ENCODE results near the gene BRIP1.

BRIP1 gene

DNA sequence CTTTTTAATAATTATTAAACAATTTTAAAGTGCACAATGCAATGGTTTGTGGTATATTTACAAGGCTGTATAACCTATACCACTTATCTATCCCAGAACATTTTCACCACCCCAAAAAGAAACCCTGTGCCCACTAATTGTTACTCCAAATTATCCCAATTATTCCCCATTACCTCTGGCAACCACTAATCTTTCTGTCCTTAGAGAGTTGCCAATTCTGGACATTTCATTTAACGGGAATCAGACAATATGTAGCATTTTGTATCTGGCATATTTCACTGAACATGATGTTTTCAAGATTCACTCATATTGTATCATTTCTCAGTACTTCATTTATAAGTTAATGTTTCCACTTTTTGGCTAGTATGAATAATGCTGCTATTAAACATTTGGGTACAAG lies 169.2 kb downstream of the BRIP1 start:
- H3K4me3 ChIP-seq (ENCODE audit: low read depth, low read length): no peak overlapping the region
- TF ChIP-seq, protein P1, sequence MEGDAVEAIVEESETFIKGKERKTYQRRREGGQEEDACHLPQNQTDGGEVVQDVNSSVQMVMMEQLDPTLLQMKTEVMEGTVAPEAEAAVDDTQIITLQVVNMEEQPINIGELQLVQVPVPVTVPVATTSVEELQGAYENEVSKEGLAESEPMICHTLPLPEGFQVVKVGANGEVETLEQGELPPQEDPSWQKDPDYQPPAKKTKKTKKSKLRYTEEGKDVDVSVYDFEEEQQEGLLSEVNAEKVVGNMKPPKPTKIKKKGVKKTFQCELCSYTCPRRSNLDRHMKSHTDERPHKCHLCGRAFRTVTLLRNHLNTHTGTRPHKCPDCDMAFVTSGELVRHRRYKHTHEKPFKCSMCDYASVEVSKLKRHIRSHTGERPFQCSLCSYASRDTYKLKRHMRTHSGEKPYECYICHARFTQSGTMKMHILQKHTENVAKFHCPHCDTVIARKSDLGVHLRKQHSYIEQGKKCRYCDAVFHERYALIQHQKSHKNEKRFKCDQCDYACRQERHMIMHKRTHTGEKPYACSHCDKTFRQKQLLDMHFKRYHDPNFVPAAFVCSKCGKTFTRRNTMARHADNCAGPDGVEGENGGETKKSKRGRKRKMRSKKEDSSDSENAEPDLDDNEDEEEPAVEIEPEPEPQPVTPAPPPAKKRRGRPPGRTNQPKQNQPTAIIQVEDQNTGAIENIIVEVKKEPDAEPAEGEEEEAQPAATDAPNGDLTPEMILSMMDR (IDR thresholded peaks at IDR 0.05; ENCODE audit: low read depth, low read length): no peak

DNA sequence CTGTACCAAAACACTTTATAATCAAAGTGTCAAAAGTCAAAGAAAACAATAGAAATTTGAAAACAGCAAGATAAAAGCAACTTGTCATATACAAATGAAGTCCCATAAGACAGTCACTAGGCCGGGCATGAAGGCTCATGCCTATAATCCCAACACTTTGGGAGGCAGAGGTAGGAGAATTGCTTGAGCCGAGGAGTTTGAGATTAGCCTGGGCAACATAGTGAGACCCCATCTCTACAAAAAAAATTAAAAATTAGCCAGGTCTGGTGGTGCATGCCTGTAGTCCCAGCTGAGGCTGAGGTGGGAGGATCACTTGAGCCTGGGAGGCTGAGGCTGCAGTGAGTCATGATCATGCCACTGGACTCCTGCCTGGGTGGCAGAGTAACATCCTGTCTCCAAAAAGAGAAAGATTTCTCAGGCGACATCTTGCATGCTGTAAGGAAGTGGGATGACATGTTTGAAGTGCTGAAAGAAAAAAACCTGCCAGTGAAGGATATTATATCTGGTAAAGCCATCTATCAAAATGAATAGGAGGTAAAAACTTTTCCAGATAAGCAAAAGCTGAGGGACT lies 173.6 kb downstream of the BRIP1 start:
- no peak overlapping the region for H3K4me3 ChIP-seq (ENCODE audit: low read depth, low read length)
- TF ChIP-seq, protein P1 (IDR thresholded peaks at IDR 0.05; ENCODE audit: low read depth, low read length): no peak

GRCh38 chr17:61687769-61688168 lies 175.6 kb downstream of the BRIP1 start:
- TF ChIP-seq, protein P1 (IDR thresholded peaks at IDR 0.05; ENCODE audit: low read depth, low read length): no peak

DNA sequence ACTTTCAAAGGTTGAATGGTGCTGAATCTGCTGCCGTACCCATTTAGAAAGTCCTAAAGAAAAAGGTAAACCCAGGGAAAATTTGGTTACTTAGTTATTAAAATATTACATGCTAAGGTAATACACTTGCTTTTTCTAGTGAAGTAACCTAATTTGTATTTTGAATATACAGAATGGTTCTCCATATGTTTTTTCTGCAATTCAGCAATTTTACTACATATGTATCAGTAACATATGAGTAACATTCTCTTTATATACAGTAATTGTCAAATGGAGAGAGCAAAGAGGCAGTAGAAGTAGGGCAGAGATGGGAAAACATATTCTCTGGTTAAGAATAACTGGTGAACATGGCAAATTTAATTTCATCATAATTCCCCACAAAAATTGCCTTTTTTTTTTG lies 177.2 kb downstream of the BRIP1 start:
- TF ChIP-seq, protein P1 (IDR thresholded peaks at IDR 0.05; ENCODE audit: low read depth, low read length): no peak
- H3K4me3 ChIP-seq (ENCODE audit: low read depth, low read length): no peak overlapping the region

More at GRCh38 chr17:61687769-61688168, 175.6 kb downstream of the BRIP1 start:
- no peak overlapping the region for H3K4me3 ChIP-seq (ENCODE audit: low read depth, low read length)

- TF ChIP-seq, protein P1 (IDR thresholded peaks at IDR 0.05; ENCODE audit: low read depth, low read length): no peak
Observed at GRCh38 chr17:61684818-61685217, 178.5 kb downstream of the BRIP1 start.

DNA sequence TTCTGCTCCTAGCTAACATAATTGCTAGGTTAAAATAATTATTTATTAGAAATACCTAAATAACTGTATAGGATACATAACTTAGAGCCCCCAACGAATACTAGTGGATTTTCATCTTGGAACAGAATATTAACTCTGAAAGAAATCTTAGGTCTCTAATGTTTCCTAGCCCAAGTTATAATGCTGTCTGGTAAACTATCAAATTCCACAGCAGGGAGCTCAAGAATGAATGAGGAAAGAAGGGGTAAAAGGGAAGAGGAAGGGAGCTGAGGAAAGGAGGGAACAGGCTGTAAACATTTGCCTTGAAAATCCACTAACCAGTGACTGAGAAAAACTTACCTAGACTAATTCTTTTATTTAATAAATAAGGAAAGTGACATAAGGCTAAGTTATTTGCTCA lies 179.2 kb downstream of the BRIP1 start:
- TF ChIP-seq, protein P1 (IDR thresholded peaks at IDR 0.05; ENCODE audit: low read depth, low read length): no peak
- H3K4me3 ChIP-seq (ENCODE audit: low read depth, low read length): no peak overlapping the region

More at GRCh38 chr17:61684818-61685217, 178.5 kb downstream of the BRIP1 start:
- H3K4me3 ChIP-seq (ENCODE audit: low read depth, low read length): no peak overlapping the region

DNA sequence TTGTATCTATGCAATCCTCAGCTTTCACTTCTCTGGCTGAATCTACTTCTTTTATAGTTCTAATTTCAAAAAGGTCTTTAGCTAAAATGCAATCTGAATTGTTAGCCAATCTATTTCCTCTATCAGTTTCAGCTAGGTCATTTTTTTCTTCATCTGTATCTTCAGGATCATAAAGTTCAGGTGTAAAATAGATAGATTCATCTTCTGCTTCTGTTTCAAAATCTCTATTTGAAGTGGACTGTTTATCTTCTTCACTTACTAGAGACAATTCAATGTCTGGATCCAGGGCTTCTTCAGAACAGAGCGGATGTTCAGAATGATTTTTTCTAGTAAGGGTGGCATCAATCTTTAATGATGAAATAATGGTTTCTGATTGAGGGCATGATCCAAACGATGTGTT lies 179.9 kb downstream of the BRIP1 start:
- no peak overlapping the region for H3K4me3 ChIP-seq (ENCODE audit: low read depth, low read length)
- TF ChIP-seq, protein P1 (IDR thresholded peaks at IDR 0.05; ENCODE audit: low read depth, low read length): no peak

Measured in WI38 (cell line).